PC-9 (cell line): Measurements from ENCODE around the gene FAM184B. TPM values are rescaled to one million over a fixed set of nuclear protein-coding genes. Genes with fewer than 3 reads are reported as not detected.

Source experiments
- BruUV-seq: library from RNA; stranded (reverse); fragments of 400-500 nt; replicated peaks from 2 replicates; lab custom pipeline; 2021; lab: Mats Ljungman, UMichigan
- CTCF ChIA-PET: fragments of 300-600 bp; sonication (Branson Sonifier 250); formaldehyde crosslinking; loops from one replicate; lab custom pipeline; 2022; ENCODE audit warnings: antibody characterized with exemption; lab: Charles Lee
- POLR2A ChIA-PET: fragments of 300-600 bp; sonication (Branson Sonifier 250); formaldehyde crosslinking; loops from one replicate; lab custom pipeline; 2022; ENCODE audit warnings: antibody characterized with exemption; ENCODE audit not compliant: unreplicated experiment; lab: Charles Lee
- DNase-seq, 2 experiments: peaks; one replicate each; pipeline versions ENCODE4 v3.0.0 to v3.0.0-alpha.2; 2015 to 2022; ENCODE audit warnings: mixed read lengths in 1 of 2
- H2AFZ ChIP-seq: fragments of 200-600 bp; sonication (generic); 2 replicates; pipeline ENCODE4 v1.8.1; 2017; ENCODE audit warnings: antibody characterized with exemption
- H3F3A ChIP-seq: fragments of 200-600 bp; sonication (generic); 2 replicates; pipeline ENCODE4 v1.8.1; 2017; ENCODE audit warnings: antibody characterized with exemption, mild to moderate bottlenecking, low read depth; ENCODE audit not compliant: insufficient read depth
- H3K27ac ChIP-seq: fragments of 200-600 bp; sonication (generic); 2 replicates; pipeline ENCODE4 v1.6.1; 2016; ENCODE audit warnings: mixed run types
- H3K27me3 ChIP-seq: fragments of 200-600 bp; sonication (generic); 2 replicates; pipeline ENCODE4 v1.6.1; 2016; ENCODE audit warnings: low read depth, mixed run types; ENCODE audit not compliant: insufficient read depth
- H3K36me3 ChIP-seq: fragments of 200-600 bp; sonication (generic); 2 replicates; pipeline ENCODE4 v1.6.1; 2016; ENCODE audit warnings: low read depth, mixed run types
- H3K4me1 ChIP-seq: fragments of 200-600 bp; sonication (generic); replicated peaks from 2 replicates; pipeline ENCODE4 v1.6.1; 2016; ENCODE audit warnings: mixed run types; ENCODE audit not compliant: insufficient read depth
- H3K4me2 ChIP-seq: fragments of 200-600 bp; sonication (generic); 2 replicates; pipeline ENCODE4 v1.6.1; 2017; ENCODE audit warnings: mixed run types
- H3K4me3 ChIP-seq: fragments of 200-600 bp; sonication (generic); 2 replicates; pipeline ENCODE4 v1.6.1; 2016; ENCODE audit warnings: mixed run types
- H3K79me2 ChIP-seq: fragments of 200-600 bp; sonication (generic); 2 replicates; pipeline ENCODE4 v1.6.1; 2017; ENCODE audit warnings: low read depth, mixed run types
- H3K9me2 ChIP-seq: fragments of 200-600 bp; sonication (generic); 2 replicates; pipeline ENCODE4 v1.8.1; 2017; ENCODE audit warnings: mild to moderate bottlenecking; ENCODE audit not compliant: insufficient read depth
- H3K9me3 ChIP-seq: fragments of 200-600 bp; sonication (generic); 2 replicates; pipeline ENCODE4 v1.8.1; 2016; ENCODE audit warnings: low read depth; ENCODE audit not compliant: insufficient read depth
- H4K20me1 ChIP-seq: fragments of 200-600 bp; sonication (generic); 2 replicates; pipeline ENCODE4 v1.8.1; 2017; ENCODE audit not compliant: insufficient read depth
- CTCF ChIP-seq: fragments of 200-600 bp; sonication (generic); conservative IDR thresholded peaks from 2 replicates; pipeline ENCODE4 v1.6.1; 2017; ENCODE audit warnings: mixed run types, antibody characterized with exemption, mild to moderate bottlenecking, moderate library complexity
- EZH2 ChIP-seq: fragments of 200-600 bp; sonication (generic); IDR thresholded peaks from 2 replicates; pipeline ENCODE4 v1.8.0; 2017; ENCODE audit warnings: antibody characterized with exemption, low read depth
- intact Hi-C: fragments of 100-400 bp; cut with micrococcal nuclease; formaldehyde crosslinking; loops from one replicate; pipeline ENCODE4 v1.10.0; 2022; ENCODE audit not compliant: unreplicated experiment
- total RNA-seq: library from RNA; stranded (reverse); gene quantifications from 2 replicates; pipeline ENCODE4 v1.2.3, GENCODE V29; 2021

The FAM184B gene
- total RNA-seq, 1 experiment from 2014 or later = not detected

DNA sequence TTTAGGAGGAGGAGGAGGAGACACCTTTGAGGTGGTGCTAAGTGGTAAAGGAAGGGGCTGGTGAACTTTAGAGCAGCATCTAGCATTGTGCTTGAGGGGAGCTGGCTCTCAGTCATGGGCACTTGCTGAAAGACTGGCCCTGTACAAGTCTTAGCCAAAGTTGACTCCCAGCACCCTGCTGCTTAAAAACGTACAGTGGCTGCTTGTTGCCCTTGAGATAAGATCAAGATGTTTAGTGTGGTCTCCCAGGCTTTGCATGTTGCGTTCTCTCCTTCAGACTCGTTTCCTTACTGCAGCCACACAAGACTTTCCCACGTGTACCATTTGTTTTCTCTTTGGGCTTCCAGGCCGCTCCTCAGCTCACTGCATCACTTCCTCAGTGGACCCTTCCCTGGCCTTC, 165.1 kb downstream of the FAM184B start:
- H3K79me2 ChIP-seq = peaks cover 35% of the 10 kb centered on the region
- no peak overlapping the region for H3K4me3 ChIP-seq
- no peaks in the 10 kb centered on the region for H3K9me2 ChIP-seq
- ChIA-PET POLR2A (no interaction called here), CTCF (no interaction called here)
- TF ChIP-seq EZH2 (no peak), CTCF (no peak)
- no peaks in the 10 kb centered on the region for H3K27me3 ChIP-seq
- BruUV-seq = no TSS peak
- peaks cover 3% of the 10 kb centered on the region; the same call in 1 of the 2 replicates for H3K36me3 ChIP-seq
- DNase-seq = no peak
- no peaks in the 10 kb centered on the region for H3K9me3 ChIP-seq
- no peak overlapping the region for H2AFZ ChIP-seq
- no peak overlapping the region for H3K4me2 ChIP-seq
- no peak overlapping the region for H3K27ac ChIP-seq
- H4K20me1 ChIP-seq = peaks cover 5% of the 10 kb centered on the region; the same call in 1 of the 2 replicates
- intact Hi-C loops = no loop called here
- H3K4me1 ChIP-seq = no peaks in the 10 kb centered on the region
- H3F3A ChIP-seq = peaks cover 5% of the 10 kb centered on the region; the same call in 1 of the 2 replicates

GRCh38 chr4:17614416-17615299, 166.8 kb downstream of the FAM184B start, which contains the start of gene MED28:
TSS of gene MED28 (plus strand) at chr4:17614641. CDS start at chr4:17614655, 14 bp downstream.
- CTCF ChIA-PET = no interaction called here
- intact Hi-C loops = loop anchor here (2.0 kb wide), 2 partner anchors 38 to 196 kb away; partner anchors contain the start of genes DCAF16, LAP3 and NCAPG

More at GRCh38 chr4:17614416-17615299, 166.8 kb downstream of the FAM184B start, which contains the start of gene MED28:
- H3K36me3 ChIP-seq = no peaks in the 10 kb centered on the region
- H3K9me2 ChIP-seq = no peaks in the 10 kb centered on the region
- peaks cover 35% of the 10 kb centered on the region for H3K79me2 ChIP-seq
- TF ChIP-seq EZH2 (no peak), CTCF (no peak)
- H3K4me1 ChIP-seq = no peaks in the 10 kb centered on the region
- H3K27ac ChIP-seq = peak within 1 kb of the TSS; percentile 51
- H3K4me3 ChIP-seq = peak within 1 kb of the TSS; percentile 72
- peaks cover 5% of the 10 kb centered on the region; the same call in 1 of the 2 replicates for H3F3A ChIP-seq
- POLR2A ChIA-PET = interaction anchor here (0.6 kb wide), 1 partner anchor 37 kb away, joined by 4 read pairs; no protein-coding TSS in a partner anchor
- peak within 1 kb of the TSS; percentile 80 for H3K4me2 ChIP-seq
- peak within 1 kb of the TSS; percentile 85 for H2AFZ ChIP-seq
- H3K27me3 ChIP-seq = no peaks in the 10 kb centered on the region
- peaks cover 5% of the 10 kb centered on the region; the same call in 1 of the 2 replicates for H4K20me1 ChIP-seq
- TSS peak; percentile 77 for BruUV-seq
- H3K9me3 ChIP-seq = no peaks in the 10 kb centered on the region
- DNase-seq = peak; percentile 81 to 87
